AG09319 (cell line): ENCODE data around the gene PNKD.

ENCODE experiments used
- DNase-seq: peaks from one replicate; pipeline ENCODE4 v3.0.0-alpha.2; 2010; ENCODE audit warnings: low read depth; ENCODE audit errors: extremely low read depth
- TF ChIP-seq, protein P1 (sequence below): IDR thresholded peaks from 2 replicates; pipeline ENCODE4 v1.5.1; 2011; ENCODE audit warnings: low read depth, mild to moderate bottlenecking, inconsistent platforms, low read length, moderate library complexity

The PNKD gene

DNA sequence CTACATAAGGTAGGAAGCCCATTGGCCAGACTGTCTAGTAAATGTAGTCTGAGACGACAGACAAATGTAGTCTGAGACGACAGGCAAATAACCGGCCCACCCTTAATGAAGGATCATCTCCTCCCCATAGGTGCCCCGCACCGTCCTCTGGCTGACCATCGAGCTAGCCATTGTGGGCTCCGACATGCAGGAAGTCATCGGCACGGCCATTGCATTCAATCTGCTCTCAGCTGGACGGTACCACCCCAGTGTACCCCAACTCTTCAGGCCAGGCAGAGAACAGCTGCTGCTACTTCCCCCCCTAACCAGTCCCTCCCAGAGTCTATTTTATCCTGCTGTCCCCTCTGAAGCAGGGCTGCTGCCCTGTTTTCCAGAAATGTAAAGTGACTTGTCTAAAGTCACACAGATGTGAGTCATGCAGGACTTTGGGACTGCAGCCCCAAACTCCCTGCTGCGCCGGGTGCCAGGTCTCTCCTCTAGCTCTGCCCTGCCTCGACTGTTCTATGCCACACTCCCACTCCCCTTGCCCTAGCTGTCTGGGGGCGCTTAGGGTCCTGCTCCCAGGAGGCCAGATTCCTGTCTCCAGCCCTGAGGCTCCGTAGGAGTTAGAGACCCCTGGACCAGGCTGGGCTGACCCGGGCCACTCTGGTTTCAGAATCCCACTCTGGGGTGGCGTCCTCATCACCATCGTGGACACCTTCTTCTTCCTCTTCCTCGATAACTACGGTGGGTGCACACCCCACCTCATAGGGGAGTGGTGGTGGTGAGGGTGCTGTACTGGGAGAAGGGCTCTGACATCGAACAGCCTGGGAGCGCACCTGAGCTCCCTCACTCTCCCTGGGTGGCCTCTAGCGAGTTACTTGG lies 116.4 kb downstream of the PNKD start:
- no peak for DNase-seq
- TF ChIP-seq, protein P1, sequence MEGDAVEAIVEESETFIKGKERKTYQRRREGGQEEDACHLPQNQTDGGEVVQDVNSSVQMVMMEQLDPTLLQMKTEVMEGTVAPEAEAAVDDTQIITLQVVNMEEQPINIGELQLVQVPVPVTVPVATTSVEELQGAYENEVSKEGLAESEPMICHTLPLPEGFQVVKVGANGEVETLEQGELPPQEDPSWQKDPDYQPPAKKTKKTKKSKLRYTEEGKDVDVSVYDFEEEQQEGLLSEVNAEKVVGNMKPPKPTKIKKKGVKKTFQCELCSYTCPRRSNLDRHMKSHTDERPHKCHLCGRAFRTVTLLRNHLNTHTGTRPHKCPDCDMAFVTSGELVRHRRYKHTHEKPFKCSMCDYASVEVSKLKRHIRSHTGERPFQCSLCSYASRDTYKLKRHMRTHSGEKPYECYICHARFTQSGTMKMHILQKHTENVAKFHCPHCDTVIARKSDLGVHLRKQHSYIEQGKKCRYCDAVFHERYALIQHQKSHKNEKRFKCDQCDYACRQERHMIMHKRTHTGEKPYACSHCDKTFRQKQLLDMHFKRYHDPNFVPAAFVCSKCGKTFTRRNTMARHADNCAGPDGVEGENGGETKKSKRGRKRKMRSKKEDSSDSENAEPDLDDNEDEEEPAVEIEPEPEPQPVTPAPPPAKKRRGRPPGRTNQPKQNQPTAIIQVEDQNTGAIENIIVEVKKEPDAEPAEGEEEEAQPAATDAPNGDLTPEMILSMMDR = no peak

DNA sequence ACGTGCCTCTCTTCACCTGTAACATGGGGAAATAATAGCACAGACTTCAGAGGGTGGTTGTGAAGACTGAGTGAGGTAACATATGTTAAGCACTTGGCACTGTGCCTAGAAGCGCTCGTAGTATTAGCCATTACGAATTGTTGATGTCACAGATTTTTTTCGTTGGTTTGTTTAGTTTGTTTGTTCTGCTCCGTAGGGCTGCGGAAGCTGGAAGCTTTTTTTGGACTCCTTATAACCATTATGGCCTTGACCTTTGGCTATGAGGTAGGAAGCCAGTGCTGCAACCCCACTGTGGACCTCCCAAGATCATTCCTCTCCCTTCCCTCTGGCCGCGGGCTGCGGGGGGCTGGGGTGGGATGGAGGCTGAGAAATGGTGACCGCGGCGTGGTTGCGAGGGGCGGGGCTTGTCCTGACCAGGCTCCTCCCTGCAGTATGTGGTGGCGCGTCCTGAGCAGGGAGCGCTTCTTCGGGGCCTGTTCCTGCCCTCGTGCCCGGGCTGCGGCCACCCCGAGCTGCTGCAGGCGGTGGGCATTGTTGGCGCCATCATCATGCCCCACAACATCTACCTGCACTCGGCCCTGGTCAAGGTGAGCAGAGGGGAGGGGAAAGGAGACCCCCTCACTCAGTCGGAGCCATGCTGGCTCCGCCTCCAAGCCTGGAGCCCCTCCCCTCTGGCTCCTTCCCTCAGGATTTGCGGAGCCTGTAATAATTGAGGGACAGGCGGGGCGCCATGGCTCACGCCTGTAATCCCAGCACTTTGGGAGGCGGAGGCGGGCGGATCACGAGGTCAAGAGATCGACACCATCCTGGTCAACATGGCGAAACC lies 117.3 kb downstream of the PNKD start:
- no peak for DNase-seq
- TF ChIP-seq, protein P1 = no peak

DNA sequence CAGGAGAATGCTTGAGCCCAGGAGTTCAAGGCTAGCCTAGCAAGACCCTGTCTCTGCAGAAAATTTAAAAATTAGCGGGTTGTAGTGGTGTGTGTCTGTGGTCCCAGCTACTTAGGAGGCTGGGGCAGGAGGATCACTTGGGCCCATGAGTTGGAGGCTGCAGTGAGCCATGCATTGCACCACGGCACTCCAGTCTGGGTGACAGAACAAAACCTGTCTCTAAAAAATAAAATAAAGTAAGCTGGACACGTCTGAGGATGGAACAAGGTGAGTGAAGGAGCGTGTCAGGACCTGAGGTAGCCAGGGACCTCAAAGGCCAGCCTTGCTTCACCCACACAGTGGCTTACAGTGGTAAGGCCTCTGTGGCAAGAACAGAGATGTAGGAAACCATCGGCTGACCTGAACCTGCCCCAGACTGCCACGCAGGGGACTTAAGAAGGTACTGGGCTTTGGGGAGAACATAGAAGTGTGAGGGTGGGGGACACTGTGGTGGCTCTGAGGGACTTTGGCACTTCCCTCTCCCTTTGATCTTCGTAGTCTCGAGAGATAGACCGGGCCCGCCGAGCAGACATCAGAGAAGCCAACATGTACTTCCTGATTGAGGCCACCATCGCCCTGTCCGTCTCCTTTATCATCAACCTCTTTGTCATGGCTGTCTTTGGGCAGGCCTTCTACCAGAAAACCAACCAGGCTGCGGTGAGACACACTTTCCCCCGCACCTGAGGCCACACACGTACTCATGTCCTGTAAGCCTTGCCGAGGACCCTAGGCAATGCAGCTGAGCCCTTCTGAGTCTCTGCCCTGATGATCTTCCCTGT lies 119.2 kb downstream of the PNKD start:
- TF ChIP-seq, protein P1 = no peak
- no peak for DNase-seq

DNA sequence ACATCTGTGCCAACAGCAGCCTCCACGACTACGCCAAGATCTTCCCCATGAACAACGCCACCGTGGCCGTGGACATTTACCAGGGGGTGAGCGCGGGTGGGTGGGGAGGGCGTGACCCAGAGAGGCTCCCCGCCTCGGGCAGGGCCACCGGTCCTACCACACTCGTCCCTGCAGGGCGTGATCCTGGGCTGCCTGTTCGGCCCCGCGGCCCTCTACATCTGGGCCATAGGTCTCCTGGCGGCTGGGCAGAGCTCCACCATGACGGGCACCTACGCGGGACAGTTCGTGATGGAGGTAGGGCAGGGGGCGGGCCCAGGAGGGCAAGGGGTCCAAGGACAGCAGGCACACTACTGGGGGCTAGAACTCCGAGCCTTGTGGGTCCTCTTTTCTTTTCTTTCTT lies 120.9 kb downstream of the PNKD start:
- no peak for DNase-seq

DNA sequence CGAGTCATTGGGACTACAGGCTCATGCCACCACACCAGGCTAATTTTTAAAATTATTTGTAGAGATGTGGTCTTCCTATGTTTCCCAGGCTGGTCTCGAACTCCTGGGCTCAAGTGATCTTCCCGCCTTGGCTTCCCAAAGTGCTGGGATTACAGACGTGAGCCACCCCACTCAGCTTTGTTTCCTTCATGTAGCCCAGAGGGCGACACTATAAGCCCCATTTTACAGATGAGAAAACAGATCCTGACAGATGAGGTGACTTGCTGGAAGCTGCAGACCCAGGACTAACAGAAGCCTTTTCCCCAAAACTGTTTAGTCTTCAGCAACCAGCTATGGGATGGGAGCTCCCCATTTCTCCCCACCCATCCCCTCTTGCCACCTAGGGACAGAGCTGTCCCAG lies 122.1 kb downstream of the PNKD start:
- TF ChIP-seq, protein P1 = no peak
- DNase-seq = no peak

More for the DNA sequence above, 120.9 kb downstream of the PNKD start:
- TF ChIP-seq, protein P1 = no peak

DNA sequence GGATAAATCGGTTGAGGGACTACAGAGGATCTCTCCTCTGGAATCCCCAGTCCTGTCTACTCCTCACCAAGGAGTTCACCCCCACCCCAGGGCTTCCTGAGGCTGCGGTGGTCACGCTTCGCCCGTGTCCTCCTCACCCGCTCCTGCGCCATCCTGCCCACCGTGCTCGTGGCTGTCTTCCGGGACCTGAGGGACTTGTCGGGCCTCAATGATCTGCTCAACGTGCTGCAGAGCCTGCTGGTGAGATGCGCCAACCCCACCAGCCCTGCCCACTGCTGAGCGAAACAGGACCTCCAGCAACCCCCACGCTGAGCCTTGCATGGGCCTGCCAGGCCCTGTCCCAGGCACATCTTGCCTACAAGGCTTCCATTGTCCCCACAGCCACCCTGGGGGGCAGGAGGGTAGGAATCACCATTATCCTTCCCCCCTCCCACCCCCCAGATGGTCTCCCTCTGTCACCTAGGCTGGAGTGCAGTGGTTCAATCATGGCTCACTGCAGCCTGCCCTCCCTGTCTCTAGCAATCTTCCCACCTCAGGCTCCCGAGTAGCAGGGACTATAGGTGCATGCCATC lies 122.7 kb downstream of the PNKD start:
- no peak for DNase-seq

More for the DNA sequence above, 122.7 kb downstream of the PNKD start:
- TF ChIP-seq, protein P1 = no peak
